ENCODE data around the gene CD2AP.
"Not testable (repeated sequence)": the region's sequence is repeated elsewhere in the genome, so short reads cannot be mapped to it uniquely, and the experiment has no call there.

DNA sequence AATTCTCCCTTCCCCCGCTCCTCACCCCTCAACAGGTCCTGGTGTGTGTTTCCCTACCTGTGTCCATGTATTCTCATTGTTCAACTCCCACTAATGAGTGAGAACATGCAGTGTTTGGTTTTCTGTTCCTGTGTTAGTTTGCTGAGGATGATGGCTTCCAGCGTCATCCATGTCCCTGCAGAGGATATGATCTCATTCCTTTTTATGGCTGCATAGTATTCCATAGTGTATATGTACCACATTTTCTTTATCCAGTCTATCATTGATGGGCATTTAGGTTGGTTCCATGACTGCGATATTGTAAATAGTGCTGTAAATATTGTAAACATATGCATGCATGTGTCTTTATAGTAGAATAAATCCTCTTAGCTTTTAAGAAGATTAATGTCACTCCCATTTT is 89.0 kb downstream of the CD2AP start:
- not testable (repeated sequence) for TF ChIP-seq POLR2AphosphoS5 (IDR thresholded peaks at IDR 0.05); CTCF (IDR thresholded peaks at IDR 0.05 in 8 of 11, conservative IDR thresholded peaks at IDR 0.05 in 3 of 11)

All from spleen (tissue), 7 donors.